HK-2 (cell line): ENCODE results near the gene TRPV4.

Experiments used
- DNase-seq: peaks from one replicate; pipeline ENCODE4 v3.0.0-alpha.2; 2018; ENCODE audit not compliant: unreplicated experiment

TRPV4 gene

DNA sequence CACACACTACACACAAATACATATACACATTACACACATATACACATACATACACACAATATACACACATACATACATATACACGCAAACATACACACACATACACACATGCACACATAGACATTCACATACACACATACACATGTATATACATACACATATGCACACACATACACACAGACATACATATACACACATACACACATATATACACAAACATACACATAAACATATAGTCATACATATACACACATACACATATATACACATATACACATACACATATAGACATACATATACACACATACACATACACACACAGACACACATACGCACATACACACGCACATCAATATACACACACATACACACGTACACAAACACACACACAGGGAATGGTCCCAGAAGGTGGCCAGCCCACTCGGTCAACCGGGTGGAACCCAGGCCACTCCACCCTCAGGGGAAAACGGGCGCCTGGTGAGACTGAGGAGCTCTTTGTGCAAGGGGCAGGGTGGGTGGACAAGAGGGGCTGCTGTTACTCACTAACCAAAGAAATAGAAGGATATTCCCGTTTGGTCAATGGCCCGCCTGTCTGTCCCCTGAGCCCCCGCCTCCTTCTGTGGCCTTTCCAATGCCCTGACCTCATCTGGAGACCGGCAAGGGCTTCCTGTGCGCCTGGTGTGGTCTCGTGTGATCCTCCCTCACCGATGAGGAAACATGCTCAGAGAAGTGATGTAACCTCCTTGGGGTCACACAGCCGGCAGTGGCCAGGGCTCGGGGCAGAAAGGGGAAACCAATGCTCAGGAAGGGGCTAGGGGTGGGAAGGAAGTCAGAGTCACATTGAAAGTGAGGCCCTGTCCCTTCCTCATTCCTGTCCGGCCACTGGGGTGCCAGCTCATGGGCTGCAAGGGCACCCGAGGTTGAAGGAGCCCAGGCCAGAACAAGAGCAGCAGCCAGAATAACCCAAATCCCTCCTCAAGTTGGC is 5.3 kb downstream of the TRPV4 start:
- DNase-seq = no peak

- no peak for DNase-seq
These were observed 6.1 kb downstream of the TRPV4 start for GRCh38 chr12:109827080-109827479.

- DNase-seq = no peak
These were observed 8.5 kb downstream of the TRPV4 start for GRCh38 chr12:109824731-109825130.

DNA sequence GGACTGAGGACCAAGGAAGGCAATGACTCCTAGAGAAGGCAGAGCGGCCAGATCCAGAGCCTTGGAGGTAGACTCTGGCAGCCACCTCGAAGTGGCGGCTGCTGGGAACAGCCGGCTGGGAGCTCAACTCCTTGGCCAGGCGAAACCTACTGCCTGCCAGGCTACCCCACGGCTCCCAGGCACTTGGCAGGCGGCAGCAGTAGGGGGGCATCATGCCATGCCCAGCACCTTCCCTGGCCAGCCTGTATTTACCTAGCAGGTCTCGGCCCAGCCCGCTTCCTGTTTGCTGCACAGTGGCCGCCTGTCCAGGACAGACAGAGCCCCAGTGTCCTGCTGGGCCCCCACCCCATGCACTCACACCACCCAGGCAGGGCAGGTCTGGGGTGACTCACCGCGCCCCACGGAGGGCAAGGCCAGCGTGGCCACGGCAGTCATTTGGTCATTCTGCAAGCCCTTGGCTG is 10.2 kb downstream of the TRPV4 start:
- peak; percentile 8 for DNase-seq

DNA sequence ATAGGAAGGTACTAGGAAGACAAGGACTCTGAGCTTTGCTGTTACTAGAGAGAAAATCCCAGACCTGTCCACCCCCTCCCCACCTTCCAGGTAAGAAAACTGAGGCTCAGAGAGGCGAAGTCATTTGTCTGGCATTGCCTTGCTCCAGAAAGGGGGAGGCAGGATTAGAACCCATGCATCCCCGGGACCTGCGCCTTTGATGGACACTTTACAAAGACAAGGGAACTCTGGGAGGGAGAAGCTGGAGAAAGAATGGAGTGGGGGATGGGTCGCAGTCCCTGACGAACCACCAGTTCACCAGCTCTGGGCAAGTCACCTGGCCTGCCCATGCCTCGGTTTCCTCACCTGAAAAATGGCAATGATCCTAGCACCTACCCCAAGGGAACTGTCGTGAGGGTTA is 10.8 kb downstream of the TRPV4 start:
- DNase-seq = no peak

DNA sequence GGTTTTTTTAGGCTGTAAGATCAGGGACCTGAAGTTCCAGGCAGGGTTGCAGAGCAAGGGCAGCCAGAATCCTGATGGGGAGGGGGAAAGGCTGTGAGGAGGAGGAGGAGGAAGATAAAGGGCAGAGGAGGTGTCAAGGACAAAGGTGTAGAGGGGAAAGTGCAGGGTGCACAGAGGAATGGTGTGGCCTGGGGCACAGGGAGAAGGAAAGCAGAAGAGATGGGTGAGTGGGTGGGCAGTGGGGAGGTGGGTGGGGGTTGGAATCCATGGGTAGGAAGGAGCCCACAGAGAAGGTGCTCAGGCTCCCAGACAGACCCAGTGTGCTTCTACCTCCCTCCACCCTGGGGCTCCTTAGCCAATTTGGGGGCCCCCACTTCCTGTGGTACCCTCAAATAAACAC is 11.2 kb downstream of the TRPV4 start:
- DNase-seq = no peak

DNA sequence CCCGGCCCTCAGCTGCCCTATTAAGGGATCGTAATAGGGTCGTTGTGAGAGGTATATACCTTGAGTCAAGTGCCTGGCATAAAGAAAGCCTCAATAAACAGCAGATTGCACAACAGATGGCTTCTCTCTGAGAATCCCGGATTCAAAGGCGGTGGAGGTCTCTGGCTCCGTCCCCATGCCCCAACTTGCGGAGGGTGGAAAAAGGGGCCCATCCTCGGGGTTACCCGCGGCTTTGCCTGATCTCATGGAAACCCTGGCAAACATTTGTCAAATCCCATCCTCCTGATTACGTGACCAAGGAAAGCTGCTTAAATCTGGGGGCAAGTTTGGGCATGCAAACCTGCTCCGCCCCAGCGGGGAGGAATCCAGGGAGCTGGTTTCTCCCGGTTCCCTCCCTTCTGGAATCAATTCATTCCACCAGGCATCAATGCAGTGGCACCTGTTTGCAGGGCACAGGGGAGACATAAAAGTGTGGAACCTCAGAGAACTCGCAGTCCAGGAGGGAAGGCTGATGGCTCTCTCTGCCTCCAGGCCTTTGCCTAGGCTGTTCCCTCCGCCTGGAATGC is 12.3 kb downstream of the TRPV4 start:
- DNase-seq = no peak

DNA sequence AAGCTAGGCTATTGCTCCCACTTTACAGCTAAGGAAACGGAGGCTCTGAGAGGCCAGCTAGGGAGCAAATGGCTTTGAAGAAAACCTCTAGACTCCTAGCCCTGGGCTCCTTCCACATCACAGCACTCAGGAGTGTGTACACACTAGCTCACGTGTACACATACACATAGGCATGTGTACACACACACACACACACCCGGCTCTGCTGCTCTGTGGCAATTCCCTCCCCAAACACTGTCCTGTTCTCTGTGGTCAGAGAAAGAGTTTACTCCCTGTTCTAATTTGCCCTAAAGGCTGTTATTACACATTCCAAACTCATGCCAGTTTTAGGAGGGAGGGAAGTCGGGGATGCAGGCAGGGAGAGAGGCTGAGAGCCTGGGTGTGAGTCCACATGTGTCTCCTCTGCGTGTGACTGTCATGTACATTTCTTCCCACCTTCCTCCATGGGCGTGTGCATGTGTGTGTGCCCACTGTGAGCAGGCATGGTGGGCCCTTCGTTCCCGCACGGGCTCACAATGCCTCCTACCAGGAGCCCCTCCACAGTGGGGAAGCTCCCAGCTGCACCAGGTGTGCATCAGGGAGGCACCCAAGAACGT is 14.2 kb downstream of the TRPV4 start:
- no peak for DNase-seq

GRCh38 chr12:109818253-109818652 is 14.9 kb downstream of the TRPV4 start:
- DNase-seq = no peak

GRCh38 chr12:109817627-109818231 is 15.5 kb downstream of the TRPV4 start:
- DNase-seq = no peak

GRCh38 chr12:109816870-109817269 is 16.3 kb downstream of the TRPV4 start:
- DNase-seq = no peak

DNA sequence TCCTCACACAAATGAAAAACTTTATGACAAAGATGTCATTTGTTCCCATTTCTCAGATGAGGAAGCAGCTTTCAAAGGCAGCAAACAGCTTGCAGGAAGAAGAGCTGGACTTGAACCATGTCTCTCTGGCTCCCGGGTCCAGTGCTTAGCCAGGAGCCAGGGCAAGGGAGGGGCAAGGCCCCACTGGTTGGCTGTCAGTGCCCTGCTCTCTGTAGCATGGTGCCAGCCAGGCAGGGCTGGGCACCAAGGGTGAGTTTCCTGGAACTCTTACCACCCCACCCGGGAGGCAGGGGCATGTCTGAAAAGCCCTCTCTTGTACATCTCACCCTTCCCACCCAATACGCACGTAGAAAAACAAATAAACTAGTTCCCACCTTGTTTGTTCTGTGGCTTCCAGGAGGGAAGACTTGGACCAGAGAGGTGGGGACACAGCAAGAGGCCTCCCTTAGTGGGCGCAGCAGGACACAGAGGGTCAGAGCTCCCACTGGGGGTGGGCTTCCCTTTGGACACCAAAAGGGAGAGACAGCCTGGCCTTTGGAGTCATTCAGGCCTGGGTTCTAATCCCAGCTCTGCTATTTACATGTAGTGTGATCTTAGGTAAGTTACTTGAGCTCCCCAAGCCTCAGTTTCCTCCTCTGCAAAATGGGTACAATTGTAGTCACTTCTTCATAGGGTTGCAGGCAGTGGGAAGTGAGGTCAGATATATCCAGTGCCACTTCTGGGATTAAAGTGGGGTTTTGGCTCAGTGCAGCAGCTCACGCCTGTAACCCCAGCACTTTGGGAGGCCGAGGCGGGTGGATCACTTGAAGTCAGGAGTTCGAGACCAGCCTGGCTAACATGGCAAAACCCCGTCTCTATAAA is 17.2 kb downstream of the TRPV4 start:
- DNase-seq = no peak

GRCh38 chr12:109815225-109815624 is 18.0 kb downstream of the TRPV4 start:
- no peak for DNase-seq

- no peak for DNase-seq
These were observed 18.5 kb downstream of the TRPV4 start for GRCh38 chr12:109814600-109815150.

GRCh38 chr12:109813810-109814416 is 19.3 kb downstream of the TRPV4 start:
- no peak for DNase-seq

DNA sequence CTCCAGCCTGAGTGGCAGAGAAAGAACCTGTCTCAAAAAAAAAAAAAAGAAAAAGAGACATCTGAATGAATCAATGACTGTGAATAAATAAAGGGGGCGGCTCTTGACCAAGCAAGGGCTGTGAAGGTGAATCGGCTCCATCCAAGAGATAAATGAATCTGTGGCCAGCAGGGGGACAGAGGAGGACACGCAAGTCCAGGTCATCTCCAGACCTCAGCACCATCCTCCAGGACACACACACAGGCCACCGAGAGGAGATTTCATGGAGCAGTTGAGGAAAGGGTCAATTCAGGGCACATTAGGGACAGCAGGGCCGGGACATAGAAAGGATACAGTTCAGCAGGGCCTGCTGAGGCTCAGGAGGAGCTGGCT is 21.6 kb downstream of the TRPV4 start:
- DNase-seq = no peak

DNA sequence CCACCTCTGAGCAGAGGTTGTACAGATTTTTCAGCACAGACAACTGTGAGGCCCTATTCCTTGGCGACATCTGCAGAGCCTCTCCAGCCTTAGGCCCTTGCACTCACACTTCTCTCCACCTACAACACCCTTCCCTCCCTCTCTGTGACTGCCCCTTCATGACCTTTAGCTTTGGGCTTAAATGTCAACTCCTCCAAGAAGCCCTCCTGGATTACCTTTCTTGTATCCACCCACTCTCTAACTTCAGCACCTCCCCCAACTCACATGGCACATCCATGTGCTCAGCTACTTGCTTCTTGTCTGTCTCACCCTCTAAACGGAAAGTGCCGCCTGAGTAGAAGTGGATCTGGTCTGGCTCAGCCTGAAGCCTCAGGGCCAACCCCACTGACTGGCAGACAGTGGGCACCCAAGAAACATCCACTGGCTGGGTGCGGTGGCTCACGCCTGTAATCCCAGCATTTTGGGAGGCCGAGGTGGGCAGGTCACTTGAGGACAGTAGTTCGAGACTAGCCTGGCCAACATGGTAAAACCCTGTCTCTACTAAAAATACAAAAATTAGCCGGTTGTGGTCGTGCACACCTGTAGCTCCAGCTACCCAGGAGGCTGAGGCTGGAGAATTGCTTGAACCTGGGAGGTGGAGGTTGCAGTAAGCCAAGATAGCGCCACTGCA is 22.1 kb downstream of the TRPV4 start:
- DNase-seq = no peak

DNA sequence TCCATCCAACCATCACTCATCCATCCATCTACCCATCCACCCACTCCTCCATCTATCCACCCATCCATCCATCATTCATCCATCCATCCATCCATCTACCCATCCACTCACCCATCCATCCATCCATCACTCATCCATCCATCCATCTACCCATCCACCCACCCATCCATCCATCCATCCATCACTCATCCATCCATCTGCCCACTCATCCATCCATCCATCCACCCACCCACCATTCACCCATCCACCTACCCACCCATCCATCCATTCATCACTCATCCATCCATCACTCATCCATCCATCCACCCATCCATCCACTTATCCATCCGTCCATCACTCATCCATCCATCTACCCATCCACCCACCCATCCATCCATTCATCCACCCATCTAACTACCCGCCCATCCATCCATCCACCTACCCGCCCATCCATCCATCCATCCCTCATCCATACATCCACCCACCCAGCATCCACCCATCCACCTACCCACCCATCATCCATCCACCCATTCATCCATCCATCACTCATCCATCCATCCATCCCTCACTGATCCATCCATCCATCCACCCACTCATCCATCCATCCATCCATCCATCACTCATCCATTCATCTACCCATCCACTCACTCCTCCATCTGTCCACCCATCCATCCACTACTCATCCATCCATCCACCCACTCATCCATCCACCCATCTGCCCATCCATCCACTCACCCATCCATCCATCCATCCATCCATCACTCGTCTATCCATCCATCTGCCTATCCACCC is 24.1 kb downstream of the TRPV4 start:
- DNase-seq = no peak

DNA sequence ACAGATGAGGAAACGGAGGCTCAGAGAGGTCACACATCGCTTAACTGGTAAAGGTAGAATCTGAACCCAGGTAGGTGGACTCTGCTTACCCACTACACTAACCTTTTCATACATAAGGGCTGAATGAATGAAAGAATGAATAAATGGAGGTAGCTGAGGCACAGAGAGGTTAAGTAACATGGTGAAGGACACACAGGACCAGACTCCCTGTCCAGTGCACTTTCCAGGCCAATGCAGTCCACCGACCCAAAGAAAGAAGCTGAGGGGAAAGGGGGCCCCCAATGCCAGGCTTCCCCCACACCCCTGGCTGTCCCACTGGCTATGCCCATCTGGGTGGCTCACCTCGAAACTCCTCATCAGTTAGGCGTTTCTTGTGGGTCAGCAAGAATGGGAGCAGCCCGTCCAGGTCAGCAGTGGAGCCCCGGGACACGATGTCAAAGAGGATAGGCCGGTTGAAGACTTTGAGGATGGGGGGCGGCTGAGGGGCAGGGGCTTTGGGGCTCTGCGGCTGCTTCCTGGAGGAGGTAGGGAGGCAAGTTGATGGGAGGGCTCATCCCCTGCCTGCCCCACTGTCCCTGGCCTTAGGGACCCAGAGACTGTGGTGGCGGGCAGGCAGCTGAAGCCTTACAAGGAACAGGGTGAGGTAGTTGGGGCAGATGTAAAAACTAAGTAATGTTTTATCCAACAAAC is 25.1 kb downstream of the TRPV4 start:
- DNase-seq = no peak
